ENCODE data around the gene ABHD13.

The ABHD13 gene

GRCh38 chr13:108218044-108218974 lies at the start of gene ABHD13:
Gene ABHD13 (plus strand): TSS chr13:108218392. CDS start chr13:108229219, 10,827 bp downstream.
- DNase-seq, result peak; percentile 98

DNA sequence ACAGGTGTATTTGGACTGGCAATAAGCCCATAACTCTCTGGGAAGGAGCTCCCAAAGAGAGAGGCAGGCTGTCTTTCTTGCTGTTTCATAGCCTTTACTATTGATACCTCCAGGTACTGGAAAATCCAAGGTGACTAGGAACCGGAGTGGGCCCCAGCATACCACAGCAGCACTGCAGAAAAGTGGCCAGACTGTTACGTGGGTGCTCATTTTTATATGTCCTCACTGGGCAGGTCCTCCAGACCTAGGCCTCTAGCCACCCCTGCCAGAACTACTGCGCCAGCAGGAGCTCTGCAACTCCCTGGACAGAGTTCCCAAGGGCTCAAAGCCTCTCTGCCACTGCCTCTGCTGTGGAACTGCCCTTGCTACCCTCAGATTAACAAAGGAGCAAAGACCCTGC lies 49.3 kb upstream of the ABHD13 start:
- DNase-seq, result no peak

DNA sequence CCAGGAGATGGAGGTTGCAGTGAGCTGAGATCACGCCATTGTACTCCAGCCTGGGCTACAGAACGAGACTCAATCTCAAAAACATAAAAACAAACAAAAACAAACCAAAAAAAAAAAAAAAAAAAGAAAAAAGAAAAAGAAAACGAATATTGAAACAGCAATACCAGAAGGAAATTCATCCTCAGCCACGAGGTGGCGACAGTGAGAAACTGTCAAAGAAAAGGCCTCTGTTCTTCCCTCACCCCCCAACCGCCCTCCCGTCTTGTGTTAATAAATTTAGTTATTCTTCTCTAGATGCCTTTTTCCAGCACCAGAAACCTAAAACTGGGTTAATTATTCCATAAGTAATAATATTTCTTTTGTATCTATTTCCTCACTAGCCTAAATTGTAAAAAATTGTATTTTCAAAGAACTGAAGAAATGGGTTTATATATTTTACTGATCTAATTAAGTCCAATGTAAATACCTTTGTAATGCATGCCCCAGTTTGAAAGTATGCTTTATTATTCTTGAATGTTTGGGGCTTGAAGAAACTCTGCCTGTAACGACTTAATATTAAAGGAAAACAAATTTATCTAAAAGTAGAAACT lies 41.4 kb upstream of the ABHD13 start:
- peak; percentile 44 for DNase-seq

GRCh38 chr13:108178078-108178477 lies 40.1 kb upstream of the ABHD13 start:
- no peak for DNase-seq

- no peak for DNase-seq
These were observed 35.5 kb upstream of the ABHD13 start for GRCh38 chr13:108182652-108183051.

DNA sequence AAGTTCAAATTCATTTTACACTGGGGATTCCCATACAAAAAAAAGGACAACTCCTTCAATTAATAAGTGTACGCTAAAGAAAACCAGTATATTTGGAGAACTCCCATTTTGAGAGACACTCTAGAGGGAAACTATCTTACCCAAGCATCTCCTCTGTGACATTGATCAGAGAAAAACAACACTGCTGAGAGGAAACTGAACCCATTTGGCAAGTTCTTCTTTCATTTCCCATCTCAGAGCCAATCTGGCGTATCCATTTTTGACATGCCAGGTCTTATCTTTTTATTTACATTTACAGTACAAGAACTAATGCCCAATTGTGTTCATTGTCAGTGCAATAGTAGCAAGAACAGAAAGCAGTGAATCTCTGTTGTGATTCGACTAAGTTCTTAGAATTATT lies 33.0 kb upstream of the ABHD13 start:
- DNase-seq, result no peak

- DNase-seq, result no peak
These were observed 29.9 kb upstream of the ABHD13 start for GRCh38 chr13:108188260-108188659.

GRCh38 chr13:108190897-108191296 lies 27.3 kb upstream of the ABHD13 start:
- no peak for DNase-seq

- DNase-seq, result no peak
These were observed 24.4 kb upstream of the ABHD13 start for GRCh38 chr13:108193806-108194205.

GRCh38 chr13:108194435-108194936 lies 23.7 kb upstream of the ABHD13 start:
- no peak for DNase-seq

GRCh38 chr13:108195146-108195545 lies 23.0 kb upstream of the ABHD13 start:
- DNase-seq, result no peak

- no peak for DNase-seq
These were observed 22.3 kb upstream of the ABHD13 start for GRCh38 chr13:108195861-108196260.

DNA sequence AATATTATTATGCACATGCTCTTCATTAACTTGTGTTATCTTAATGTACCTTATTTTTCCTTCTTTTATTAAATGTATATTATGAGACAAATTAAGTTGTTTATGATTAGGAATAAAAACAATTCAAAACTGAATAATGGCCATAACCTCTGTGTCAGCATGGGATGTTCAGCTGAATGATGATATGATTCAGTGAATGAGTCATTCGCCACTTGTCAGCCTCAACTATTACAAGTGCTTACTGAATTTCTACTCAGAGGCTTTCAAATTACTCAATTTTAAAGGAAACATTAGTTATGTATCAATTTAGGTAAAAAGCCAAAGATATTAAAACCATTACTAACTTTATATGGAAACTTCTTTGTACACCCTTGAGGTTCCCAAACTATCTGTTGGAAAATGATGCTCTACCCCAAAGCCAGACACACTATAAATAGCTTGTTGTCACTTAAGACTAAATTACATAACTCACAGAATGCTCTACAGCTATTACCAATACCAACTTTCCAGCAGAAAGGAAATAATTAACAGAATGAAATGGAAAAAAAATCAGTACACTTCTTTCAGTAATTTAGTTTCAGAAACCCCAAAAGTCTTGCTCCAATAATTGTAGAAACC lies 17.3 kb upstream of the ABHD13 start:
- no peak for DNase-seq

DNA sequence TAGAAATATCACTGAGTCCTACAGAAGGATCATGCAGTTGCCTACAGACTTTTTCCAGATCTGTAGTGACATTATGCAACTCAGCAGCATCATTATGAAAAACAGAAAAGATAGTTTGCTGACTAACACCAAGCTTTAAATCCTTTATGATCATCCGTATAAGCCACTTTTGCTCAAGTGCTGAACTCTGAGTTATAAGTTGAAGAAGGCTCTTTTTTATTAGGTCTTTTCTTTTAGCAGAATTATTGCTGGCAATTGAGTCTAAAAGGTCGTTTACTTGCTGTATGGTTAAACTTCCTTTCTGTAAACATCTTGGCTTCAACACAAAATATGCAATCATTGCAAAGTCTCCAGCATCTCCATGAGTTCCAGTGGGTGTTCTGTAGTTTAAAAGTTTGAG lies 7.6 kb upstream of the ABHD13 start:
- no peak for DNase-seq

- DNase-seq, result no peak
These were observed 5.3 kb upstream of the ABHD13 start for GRCh38 chr13:108212886-108213285.

DNA sequence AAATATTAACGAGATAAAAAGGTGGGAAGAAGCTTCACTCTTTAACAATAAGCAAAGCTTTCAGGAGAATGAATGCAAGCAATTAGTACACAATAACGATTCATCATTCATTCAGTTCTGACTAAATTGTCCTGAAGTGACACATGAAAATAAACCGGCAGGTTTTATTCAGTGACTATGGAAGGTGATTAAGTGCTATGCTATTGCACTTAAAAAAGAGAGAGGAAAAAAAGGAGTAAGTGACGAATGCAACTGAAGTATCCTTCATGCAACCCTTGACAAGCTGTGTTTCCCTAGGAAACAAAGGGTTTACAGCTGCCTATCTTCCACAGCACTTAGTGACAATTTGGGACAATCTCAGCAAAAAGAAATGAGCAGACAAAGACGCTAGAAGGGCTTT lies 4.2 kb upstream of the ABHD13 start:
- DNase-seq, result peak; percentile 31

DNA sequence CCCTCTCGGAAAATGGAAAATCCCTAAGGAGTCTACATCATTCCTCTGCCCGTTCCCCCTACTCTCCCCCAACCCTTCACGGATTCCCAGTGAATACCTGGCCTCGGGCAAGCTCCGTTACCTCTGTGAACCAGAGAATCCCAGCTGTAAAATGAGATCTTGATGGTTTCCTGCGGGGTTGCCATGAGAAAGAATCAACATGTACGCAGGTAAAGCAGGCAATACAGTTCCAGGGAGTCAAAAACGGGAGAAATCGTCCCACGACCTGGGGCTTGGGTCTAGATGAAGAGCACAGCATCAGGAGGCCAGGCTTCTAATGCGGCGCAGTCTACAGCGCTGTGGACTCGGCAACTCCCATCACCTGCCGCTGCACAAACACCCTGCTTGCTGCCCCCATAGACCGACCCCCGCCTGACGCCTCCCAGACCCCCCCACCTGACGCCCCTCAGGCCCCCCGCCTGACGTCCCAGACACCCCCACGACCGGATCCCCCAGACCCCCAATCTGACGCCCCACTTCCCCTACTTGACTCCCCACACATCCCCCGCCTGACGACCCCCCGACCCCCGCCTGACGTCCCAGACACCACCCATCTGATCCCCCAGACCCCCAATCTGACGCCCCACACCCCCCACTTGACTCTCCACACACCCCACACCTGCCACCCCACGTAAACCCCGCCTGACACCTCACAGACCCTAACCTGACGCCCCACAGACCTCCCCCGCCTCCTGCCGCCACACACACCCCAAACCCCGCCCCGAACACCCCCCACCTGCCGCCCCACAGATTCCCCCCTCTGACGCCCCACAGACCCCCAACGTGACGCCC lies 3.5 kb upstream of the ABHD13 start:
- DNase-seq, result peak; percentile 55

DNA sequence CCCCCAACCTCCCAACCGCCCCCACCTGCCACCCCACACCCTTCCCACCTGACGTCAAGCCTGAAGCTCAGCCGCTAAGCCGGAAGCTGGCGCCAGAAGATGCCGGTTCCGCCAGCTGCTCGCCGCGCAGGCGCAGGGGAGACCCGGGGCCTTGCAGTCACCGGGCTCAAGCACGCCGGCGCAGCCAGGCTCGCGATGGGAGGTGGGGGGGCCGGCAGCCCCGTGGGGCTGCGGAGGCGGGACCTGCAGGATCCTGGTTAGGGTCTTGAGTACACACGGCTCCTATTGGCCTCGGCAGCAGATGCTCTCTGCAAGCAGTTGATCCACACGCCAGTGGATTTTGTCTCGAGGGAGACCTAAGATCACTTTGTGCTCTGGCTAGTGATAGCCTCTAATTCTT lies 2.8 kb upstream of the ABHD13 start, which contains the start of gene LIG4:
Gene LIG4 (minus strand): TSS at position 101 of the 400 bp plus-strand sequence. CDS start 4,268 bp downstream, outside the sequence.
- DNase-seq, result peak; percentile 97

DNA sequence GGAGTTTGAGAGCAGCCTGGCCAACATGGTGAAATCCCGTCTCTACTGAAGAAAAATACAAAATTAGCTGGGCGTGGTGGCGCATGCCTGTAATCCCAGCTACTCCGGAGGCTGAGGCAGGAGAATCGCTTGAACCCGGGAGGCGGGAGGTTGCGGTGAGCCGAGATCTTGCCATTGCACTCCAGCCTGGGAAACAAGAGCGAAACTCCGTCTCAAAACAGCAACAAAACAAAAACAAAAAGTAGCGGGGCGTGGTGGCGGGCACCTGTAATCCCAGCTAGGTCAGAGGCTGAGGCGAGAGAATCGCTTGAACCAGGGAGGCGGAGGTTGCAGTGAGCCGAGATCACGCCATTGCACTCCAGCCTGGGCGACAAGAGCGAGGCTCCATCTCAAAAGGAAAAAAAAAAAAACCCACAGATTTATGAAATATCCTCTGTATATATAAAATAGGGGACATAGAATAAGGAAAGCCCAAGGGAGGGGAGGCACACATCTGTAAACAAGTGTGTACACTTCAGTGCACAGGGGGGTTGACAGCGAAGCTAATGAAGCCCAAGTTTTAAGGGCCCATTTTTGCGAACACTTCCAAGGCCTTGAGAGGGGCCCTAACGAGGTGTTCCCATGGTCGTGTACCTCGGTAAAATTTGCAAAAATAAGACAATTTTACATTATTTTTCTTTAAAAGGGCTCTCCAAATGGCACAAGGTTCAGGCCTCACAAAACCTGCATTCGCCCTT lies 717 bp upstream of the ABHD13 start:
- DNase-seq, result peak; percentile 52

DNA sequence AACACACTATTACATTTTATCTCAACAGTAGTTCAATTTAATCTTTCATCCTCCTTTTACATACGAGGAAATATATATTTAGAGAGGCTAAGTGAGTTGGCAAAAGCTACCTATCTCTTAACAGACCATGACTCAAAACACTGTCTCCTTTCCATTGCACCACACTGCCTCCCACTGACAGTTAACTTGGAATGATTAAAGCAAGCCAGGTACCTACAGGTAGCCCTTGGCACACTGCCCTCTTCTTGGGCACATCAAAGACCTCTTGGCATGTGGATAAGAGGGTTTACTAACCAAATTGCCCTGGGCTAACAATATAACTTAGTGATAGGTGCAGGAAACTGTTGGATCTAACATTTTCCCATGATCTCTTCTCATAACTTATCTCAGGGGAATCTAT lies 1.8 kb downstream of the ABHD13 start:
- DNase-seq, result peak; percentile 38

DNA sequence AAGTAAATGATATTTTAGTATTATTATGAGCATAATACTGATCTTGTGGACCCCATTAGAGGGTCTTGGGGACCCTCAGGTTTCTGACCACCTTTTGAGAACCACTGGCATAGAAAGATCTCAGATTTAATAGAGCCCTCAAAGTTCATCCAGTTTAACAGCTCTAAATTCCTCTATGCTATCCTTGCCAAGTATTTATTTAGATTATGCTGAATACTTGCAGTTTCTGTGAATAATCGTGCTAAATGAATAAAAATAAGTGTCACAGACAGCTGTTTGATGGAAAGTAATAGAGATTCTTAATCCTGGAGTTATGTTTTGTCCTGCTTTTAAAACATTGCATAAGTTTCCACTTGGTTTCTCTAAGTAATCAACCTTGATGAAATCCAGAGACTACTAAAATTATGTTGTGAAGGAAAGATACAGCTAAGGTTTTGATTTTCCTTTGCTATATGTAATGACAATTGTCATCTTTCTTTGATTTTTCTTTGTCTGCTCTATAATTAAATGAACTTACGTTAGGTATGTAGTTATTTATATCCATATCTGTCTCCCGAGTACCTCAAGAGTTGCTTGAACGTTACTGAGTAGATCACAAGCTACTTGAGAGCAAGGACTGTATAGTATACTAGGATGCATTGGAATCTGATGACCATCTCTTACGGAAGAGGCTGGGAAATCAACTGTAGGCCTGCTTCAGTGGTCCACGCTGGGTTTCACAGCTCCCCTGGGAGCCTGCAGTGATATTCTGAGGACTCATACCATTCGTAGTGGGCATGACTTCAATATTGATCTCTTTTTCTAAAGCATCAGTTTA lies 5.7 kb downstream of the ABHD13 start:
- DNase-seq, result no peak
